Lower lobe of right lung (tissue), 2 donors: Measurements from ENCODE around the gene IL15RA. TPM values are rescaled to one million over a fixed set of nuclear protein-coding genes. Genes with fewer than 3 reads are reported as not detected.

Experiments
- ATAC-seq, 2 donors: fragments of 200-7000 bp; cut with Tn5 transposase; one replicate each; pipeline ENCODE4 v1.9.1; 2020 to 2022; ENCODE audit warnings: mild to moderate bottlenecking in 2 of 2, moderate library complexity in 2 of 2
- DNase-seq: peaks from one replicate; pipeline ENCODE4 v3.0.0-alpha.2; 2020
- H3K27ac ChIP-seq: fragments of 200-600 bp; one replicate; pipeline ENCODE4 v1.8.0; 2022
- H3K27me3 ChIP-seq: fragments of 200-600 bp; one replicate; pipeline ENCODE4 v1.8.0; 2022; ENCODE audit warnings: low read depth
- H3K36me3 ChIP-seq: fragments of 200-600 bp; one replicate; pipeline ENCODE4 v1.8.0; 2022; ENCODE audit warnings: mild to moderate bottlenecking
- H3K4me1 ChIP-seq: fragments of 200-600 bp; one replicate; pipeline ENCODE4 v1.8.0; 2022
- H3K4me3 ChIP-seq: fragments of 200-600 bp; one replicate; pipeline ENCODE4 v1.8.0; 2022; ENCODE audit warnings: mild to moderate bottlenecking
- H3K9me3 ChIP-seq: fragments of 200-600 bp; one replicate; pipeline ENCODE4 v1.8.0; 2022
- CTCF ChIP-seq: fragments of 200-600 bp; IDR thresholded peaks from one replicate; pipeline ENCODE4 v1.8.0; 2022; ENCODE audit warnings: antibody characterized with exemption, mild to moderate bottlenecking
- intact Hi-C: fragments of 100-400 bp; cut with DNase I; formaldehyde crosslinking; loops from one replicate; pipeline ENCODE4 v1.11.0; 2022
- total RNA-seq: library from RNA; stranded (reverse); fragmentation: NEBNext Ultra II Directional; extraction: Animal tissue kit (Norgen Biotek cat#: 25700); gene quantifications from one replicate; pipeline ENCODE4 v1.2.1, GENCODE V29; 2021
- donor health status: DM: no; HTN: yes; CAD: no; lungs with severe emphysema.

IL15RA gene
- total RNA-seq, 1 donor from 2014 or later, result 28.5 TPM

- Histone ChIP-seq H3K36me3 (no peaks in the 10 kb centered on the region), H3K27ac (no peak overlapping the region), H3K27me3 (no peaks in the 10 kb centered on the region), H3K4me1 (no peaks in the 10 kb centered on the region), H3K9me3 (peaks cover 16% of the 10 kb centered on the region), H3K4me3 (no peak overlapping the region)
- ATAC-seq, result no peak
- no peak for TF ChIP-seq CTCF
- DNase-seq, result no peak
- intact Hi-C loops, result no loop called here
These were observed 14.4 kb upstream of the IL15RA start for GRCh38 chr10:5991708-5992107.

- intact Hi-C loops, result no loop called here
- Histone ChIP-seq H3K27ac (no peak overlapping the region), H3K36me3 (no peaks in the 10 kb centered on the region), H3K4me3 (no peak overlapping the region), H3K27me3 (no peaks in the 10 kb centered on the region), H3K9me3 (peaks cover 16% of the 10 kb centered on the region), H3K4me1 (no peaks in the 10 kb centered on the region)
- no peak for ATAC-seq
- TF ChIP-seq CTCF, result no peak
- no peak for DNase-seq
These were observed 12.4 kb upstream of the IL15RA start for GRCh38 chr10:5989756-5990155.

GRCh38 chr10:5988336-5988920, 11.1 kb upstream of the IL15RA start:
- no peaks in the 10 kb centered on the region for H3K4me1 ChIP-seq
- DNase-seq, result no peak
- H3K9me3 ChIP-seq, result peaks cover 16% of the 10 kb centered on the region
- no peak overlapping the region for H3K4me3 ChIP-seq
- ATAC-seq, result no peak
- H3K36me3 ChIP-seq, result no peaks in the 10 kb centered on the region
- no peak overlapping the region for H3K27ac ChIP-seq
- intact Hi-C loops, result no loop called here
- no peak for TF ChIP-seq CTCF
- no peaks in the 10 kb centered on the region for H3K27me3 ChIP-seq

GRCh38 chr10:5987747-5988146, 10.4 kb upstream of the IL15RA start:
- intact Hi-C loops, result no loop called here
- DNase-seq (no peak), ATAC-seq (peak; percentile 36 to 42)
- H3K4me3 ChIP-seq, result no peak overlapping the region
- TF ChIP-seq CTCF, result no peak
- H3K27me3 ChIP-seq, result no peaks in the 10 kb centered on the region
- H3K27ac ChIP-seq, result no peak overlapping the region
- peaks cover 16% of the 10 kb centered on the region for H3K9me3 ChIP-seq
- H3K36me3 ChIP-seq, result no peaks in the 10 kb centered on the region
- H3K4me1 ChIP-seq, result no peaks in the 10 kb centered on the region

GRCh38 chr10:5985029-5985428, 7.7 kb upstream of the IL15RA start:
- H3K36me3 ChIP-seq, result no peaks in the 10 kb centered on the region
- DNase-seq, result no peak
- H3K27ac ChIP-seq, result no peak overlapping the region
- H3K4me1 ChIP-seq, result no peaks in the 10 kb centered on the region
- TF ChIP-seq CTCF, result no peak
- H3K4me3 ChIP-seq, result no peak overlapping the region
- no peaks in the 10 kb centered on the region for H3K9me3 ChIP-seq
- H3K27me3 ChIP-seq, result no peaks in the 10 kb centered on the region
- intact Hi-C loops, result no loop called here
- no peak for ATAC-seq
